Brain microvascular endothelial cell (primary cell): ENCODE data around the gene RHBDD2.

Experiments
- DNase-seq: peaks from one replicate; pipeline ENCODE4 v3.0.0-alpha.2; 2020
- H3K27ac ChIP-seq: fragments of 250-450 bp; sonication (Bioruptor Pico); 2 replicates; pipeline ENCODE4 v1.5.1; 2020; ENCODE audit warnings: mild to moderate bottlenecking, moderate library complexity
- H3K27me3 ChIP-seq: fragments of 250-450 bp; sonication (Bioruptor Pico); replicated peaks from 2 replicates; pipeline ENCODE4 v1.5.1; 2020; ENCODE audit warnings: mild to moderate bottlenecking
- H3K36me3 ChIP-seq: fragments of 250-450 bp; sonication (Bioruptor Pico); replicated peaks from 2 replicates; pipeline ENCODE4 v1.5.1; 2020; ENCODE audit warnings: mild to moderate bottlenecking
- H3K4me3 ChIP-seq: 2 replicates; pipeline ENCODE4 v1.5.1; 2011; ENCODE audit warnings: low read depth, mild to moderate bottlenecking, control low read depth, low read length, moderate library complexity
- in situ Hi-C: cut with HindIII; loops from 2 replicates; pipeline ENCODE4 v1.10.0; 2017; ENCODE audit warnings: low sequenced_read_pairs, low pct_ligation_motif_present
- TF ChIP-seq, protein P1 (sequence below): IDR thresholded peaks from 2 replicates; pipeline ENCODE4 v1.5.1; 2011; ENCODE audit warnings: low read depth, mild to moderate bottlenecking, moderate library complexity, low read length, control low read depth, inconsistent platforms; ENCODE audit errors: missing control alignments

RHBDD2 gene

DNA sequence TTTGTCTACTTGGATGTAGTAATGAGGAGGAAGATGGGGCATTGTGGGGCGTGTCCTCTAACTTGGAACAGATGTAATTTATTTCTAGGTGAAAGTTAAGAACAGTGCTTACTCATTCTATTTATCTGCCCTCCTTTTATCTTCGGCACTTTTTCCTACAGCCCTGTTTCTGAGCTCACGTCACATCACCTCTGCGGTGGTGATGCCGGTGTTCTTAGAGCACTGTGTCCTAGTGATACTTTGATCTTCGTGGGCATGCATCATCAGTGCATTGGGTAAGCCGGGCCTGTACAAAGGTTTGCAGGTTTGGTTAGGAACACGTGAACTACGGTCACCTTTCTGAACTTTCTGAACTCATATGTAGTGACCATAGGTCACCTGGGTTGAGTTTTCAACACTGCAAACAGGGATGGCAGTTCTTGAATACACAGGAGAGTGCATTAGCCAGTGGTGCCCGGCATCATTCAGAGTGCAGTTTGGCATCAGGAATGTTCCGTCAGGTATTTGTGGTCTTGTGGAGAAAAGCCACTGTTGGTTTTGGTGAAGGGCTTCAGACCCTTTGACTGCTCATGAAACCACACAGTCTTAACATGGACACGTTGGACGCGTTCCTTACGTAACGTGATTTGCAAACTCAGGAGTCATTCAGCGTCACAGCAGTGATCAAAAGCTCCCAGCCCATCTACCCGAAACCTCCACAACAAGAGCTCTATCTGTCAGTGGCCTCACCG is 41.8 kb downstream of the RHBDD2 start:
- DNase-seq = no peak
- TF ChIP-seq, protein P1, sequence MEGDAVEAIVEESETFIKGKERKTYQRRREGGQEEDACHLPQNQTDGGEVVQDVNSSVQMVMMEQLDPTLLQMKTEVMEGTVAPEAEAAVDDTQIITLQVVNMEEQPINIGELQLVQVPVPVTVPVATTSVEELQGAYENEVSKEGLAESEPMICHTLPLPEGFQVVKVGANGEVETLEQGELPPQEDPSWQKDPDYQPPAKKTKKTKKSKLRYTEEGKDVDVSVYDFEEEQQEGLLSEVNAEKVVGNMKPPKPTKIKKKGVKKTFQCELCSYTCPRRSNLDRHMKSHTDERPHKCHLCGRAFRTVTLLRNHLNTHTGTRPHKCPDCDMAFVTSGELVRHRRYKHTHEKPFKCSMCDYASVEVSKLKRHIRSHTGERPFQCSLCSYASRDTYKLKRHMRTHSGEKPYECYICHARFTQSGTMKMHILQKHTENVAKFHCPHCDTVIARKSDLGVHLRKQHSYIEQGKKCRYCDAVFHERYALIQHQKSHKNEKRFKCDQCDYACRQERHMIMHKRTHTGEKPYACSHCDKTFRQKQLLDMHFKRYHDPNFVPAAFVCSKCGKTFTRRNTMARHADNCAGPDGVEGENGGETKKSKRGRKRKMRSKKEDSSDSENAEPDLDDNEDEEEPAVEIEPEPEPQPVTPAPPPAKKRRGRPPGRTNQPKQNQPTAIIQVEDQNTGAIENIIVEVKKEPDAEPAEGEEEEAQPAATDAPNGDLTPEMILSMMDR = no peak

DNA sequence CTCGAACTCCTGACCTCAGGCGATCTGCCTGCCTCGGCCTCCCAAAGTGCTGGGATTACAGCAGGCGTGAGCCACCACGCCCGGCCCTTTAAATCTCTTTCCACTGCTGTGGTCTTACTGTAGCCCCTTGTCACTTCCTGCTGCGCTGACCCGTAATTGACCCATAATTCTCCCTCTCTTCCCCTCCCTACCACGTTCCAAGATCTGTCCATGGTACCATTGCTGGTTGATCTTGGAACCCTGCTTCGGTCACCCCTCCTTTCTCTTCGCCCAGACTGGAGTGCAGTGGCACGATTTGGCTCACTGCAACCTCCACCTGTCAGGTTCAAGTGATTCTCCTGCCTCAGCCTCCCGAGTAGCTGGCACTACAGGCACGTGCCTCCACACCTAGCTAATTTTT is 42.6 kb downstream of the RHBDD2 start:
- TF ChIP-seq, protein P1 = no peak
- no peak overlapping the region for H3K27ac ChIP-seq
- H3K36me3 ChIP-seq = no peaks in the 10 kb centered on the region
- in situ Hi-C loops = no loop called here
- no peak overlapping the region for H3K4me3 ChIP-seq
- no peak for DNase-seq
- no peaks in the 10 kb centered on the region for H3K27me3 ChIP-seq

More for the DNA sequence above, 41.8 kb downstream of the RHBDD2 start:
- Histone ChIP-seq H3K36me3 (no peaks in the 10 kb centered on the region), H3K27ac (no peak overlapping the region), H3K27me3 (no peaks in the 10 kb centered on the region), H3K4me3 (no peak overlapping the region)
- in situ Hi-C loops = no loop called here

DNA sequence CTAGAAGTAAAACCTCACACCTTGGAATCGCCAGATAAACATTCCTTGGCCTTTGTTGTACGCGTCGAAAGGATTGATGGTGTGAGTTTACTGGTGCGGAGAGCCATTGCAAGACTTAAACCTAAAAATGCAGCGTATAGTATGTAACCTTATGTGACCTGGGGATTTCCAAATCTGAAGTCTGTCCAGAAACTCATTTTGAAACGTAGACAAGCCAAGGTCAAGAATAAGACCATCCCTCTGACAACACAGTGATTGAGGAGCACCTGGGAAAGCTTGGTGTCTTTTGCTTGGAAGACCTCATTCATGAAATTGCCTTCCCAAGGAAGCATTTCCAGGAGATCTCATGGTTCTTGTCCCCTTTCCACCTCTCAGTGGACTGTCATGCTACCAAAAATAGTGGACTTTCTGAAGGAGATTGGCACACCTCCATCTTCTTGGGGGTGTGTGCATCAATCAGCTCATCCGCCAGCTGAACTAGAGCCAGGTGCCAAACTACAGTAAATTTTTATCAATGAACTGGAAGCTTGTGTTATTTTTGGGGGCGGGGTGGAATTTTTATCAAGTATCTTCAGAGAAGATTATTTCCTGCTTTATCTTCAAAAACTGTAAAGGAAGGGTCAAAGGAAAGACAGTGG is 44.3 kb downstream of the RHBDD2 start:
- H3K4me3 ChIP-seq = no peak overlapping the region
- no peak overlapping the region for H3K27ac ChIP-seq
- no peak for DNase-seq
- no peaks in the 10 kb centered on the region for H3K36me3 ChIP-seq
- TF ChIP-seq, protein P1 = no peak
- in situ Hi-C loops = no loop called here
- no peaks in the 10 kb centered on the region for H3K27me3 ChIP-seq

GRCh38 chr7:75924256-75924655 is 45.4 kb downstream of the RHBDD2 start:
- in situ Hi-C loops = no loop called here
- Histone ChIP-seq H3K36me3 (no peaks in the 10 kb centered on the region), H3K27me3 (no peaks in the 10 kb centered on the region), H3K27ac (no peak overlapping the region), H3K4me3 (no peak overlapping the region)
- TF ChIP-seq, protein P1 = no peak
- no peak for DNase-seq

GRCh38 chr7:75924889-75925288 is 46.1 kb downstream of the RHBDD2 start:
- in situ Hi-C loops = no loop called here
- Histone ChIP-seq H3K4me3 (no peak overlapping the region), H3K27ac (no peak overlapping the region), H3K36me3 (no peaks in the 10 kb centered on the region), H3K27me3 (no peaks in the 10 kb centered on the region)
- TF ChIP-seq, protein P1 = no peak
- no peak for DNase-seq
